HG03039 (cell line): ENCODE results near the gene SPATA2.
"Not testable (repeated sequence)": the region's sequence is repeated elsewhere in the genome, so short reads cannot be mapped to it uniquely, and the experiment has no call there.

Experiments
- ATAC-seq: cut with Tn5 transposase; IDR thresholded peaks from one replicate; pipeline ENCODE4 v1.9.1; 2021; ENCODE audit warnings: mild to moderate bottlenecking, moderate library complexity; ENCODE audit not compliant: unreplicated experiment

Gene SPATA2

DNA sequence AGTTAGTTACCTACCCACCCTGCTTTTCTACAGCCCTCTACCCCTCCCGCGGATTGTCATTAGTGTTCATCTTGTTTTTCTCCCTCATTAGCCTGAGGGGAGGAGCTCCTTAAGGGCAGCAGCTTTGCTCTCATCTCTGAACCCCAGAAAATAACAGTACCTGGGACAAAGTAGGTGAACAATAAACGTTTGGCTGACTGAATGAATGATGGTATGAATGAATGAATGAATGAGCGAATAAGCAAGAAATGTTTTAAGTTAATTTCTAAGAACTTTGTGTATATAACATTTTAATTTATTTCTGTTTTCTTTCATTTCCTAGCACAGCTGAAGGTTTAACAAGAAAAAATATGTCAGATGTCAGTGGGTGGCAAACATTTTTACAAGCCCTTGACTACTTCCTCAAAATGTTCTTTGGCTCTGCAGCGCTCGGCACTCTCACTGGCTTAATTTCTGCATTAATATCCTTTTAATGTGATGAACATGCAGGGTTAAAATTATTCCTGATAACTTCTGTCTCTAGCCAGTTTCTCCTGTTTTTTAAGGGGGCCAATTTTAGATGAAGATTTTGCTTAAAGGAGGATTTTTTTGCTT, 52.6 kb downstream of the SPATA2 start:
- no peak for ATAC-seq

DNA sequence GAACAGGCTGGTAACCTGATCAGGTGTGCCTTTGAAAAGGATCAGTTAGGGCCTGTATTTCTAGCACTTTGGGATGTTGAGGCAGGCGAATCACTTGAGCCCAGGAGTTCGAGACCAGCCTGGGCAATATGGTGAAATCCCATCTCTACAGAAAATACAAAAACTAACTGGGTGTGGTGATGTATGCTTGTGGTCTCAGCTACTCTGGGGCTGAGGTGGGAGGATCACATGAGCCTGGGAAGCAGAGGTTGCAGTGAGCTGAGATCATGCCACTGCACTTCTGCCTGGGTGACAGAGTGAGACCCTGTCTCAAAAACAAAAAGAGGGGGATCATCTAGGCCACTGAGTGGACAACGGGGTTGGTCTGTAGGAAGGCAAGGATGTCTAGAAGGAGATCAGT, 54.1 kb downstream of the SPATA2 start:
- ATAC-seq, result not testable (repeated sequence)

DNA sequence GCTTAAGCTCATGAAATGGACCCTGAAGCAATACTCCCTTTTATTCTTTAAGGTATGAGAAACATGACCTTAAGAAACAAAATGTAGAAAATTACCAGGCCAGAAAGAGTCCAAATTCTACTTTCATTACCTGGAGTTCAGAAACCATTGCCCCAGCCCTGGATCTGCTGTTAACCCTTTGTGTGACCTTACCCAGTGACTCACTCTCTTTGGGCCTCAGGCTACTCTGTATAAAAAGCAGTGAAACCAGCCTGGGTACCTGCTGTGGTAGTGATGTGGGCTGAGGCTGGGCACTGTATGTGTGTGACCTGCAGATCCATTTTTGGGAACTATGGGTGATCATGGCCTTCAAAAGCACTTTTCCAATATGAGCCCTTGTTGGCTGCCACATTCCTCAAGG, 55.5 kb downstream of the SPATA2 start:
- no peak for ATAC-seq

DNA sequence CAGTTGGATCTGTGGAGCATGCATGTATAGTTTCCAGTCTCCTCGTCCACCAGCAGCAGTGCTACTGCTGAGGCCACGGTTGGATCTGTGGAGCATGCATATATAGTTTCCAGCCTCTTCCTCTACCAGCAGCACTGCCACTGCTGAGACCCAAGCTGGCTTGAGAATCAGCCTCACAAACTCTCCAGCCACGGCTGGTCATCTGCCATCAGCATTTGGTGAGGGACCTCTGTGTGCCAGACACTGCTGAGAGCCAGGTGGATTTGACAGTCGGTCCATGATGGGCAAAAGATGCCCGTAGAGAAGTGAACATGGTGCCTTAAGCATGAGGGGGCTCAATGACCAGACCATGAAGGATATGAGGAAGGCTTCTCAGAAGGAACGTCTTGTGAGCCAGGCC, 56.3 kb downstream of the SPATA2 start:
- ATAC-seq, result no peak

DNA sequence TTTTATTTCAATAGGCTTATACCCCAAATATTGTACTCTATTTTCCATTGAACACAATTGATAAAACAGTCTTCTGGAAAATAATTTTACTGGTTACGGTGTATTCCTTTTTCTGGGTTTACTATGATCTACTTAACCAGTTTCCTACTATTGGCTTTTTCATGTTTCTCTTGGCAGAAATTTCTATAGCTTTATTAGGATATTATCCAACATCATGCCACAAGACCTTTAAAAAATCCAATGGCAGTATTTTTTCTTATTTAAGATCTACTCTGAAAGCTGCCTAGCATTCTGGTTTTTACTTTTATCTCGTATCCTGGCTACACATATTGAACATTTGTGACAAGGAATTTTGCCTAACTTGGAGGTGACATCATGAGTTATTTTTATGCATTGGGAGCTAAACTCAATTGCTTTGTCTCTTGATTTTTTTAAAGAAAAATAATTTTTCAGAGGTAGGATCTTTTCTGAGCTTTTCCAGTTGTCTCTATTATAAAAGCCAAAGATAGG, 57.2 kb downstream of the SPATA2 start:
- no peak for ATAC-seq

DNA sequence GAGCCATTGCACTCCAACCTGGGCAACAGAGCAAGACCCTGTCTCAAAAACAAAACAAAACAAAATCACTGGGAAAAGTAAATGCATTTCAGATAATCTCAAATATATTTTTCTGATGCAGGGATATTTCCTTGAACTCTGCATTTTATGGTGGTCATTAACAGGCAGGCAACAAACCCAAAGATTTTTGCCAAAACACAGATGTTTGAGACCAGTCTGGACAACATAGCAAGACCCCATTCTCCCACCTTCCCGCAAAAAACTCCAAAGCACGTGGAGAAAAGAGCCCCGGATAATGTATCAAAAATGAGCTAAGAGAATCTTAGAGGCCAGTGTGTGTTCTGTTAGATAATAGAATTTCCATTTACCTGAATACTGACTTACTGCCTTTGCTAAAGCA, 58.4 kb downstream of the SPATA2 start:
- no peak for ATAC-seq

DNA sequence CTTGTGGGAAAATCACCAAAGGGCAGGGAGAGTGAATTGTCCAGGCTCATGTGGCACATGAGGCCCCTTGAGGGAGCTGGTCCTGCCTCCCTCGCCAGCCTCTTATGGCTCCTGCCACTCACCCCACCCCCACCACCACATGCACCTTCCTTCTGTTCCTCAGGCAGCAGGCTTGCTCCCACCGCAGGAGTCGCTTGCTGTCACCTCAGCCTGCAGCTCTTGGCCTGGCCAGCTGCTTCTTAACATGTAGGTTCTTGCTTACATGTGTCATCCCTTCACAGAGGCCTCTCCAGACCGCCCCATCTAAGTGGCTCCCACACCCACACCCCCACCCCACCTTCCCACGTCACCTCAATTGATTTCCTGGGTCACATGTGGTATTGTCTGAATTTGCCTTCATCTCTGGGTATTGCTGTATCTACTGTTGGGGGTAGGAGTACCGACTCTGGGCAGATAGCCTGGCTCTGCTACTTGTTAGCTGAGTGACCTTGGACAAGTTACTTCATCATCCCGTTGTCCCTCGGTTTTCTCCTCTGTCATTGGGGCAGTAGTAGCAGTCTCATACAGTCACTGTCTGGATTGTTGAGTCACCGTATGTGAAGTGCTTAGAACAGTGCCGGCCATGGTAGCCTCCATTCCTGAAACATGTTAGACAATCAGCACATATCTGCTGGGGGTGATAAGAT, 61.0 kb downstream of the SPATA2 start:
- ATAC-seq, result no peak

DNA sequence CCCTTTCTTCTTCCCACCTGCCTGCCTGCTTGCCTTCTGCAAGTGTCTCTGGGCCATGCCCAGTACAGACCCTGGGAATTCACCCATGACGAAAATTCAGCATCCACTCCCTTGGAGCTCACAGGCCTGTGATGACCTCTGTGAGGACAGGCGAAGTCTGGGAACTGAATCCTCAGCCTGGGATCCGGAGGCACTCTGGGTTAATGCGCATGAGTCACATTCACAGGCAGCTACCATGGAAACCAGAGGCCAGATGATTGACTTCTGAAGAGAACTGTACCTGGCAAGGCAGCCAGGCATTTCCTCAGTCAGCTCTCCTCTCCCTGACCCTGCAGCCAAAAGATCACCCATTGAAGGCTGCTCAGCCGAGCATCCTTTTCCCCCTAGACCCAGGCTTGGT, 61.7 kb downstream of the SPATA2 start:
- ATAC-seq, result no peak
